Activated T-cell treated with anti-CD3 and anti-CD28 coated beads, Interleukin-2, amount 50 U/mL, for 24 hours (primary cell): ENCODE measurements around the gene DLG2.
"Not testable (repeated sequence)": the region's sequence is repeated elsewhere in the genome, so short reads cannot be mapped to it uniquely, and the experiment has no call there.

ENCODE experiments used
- DNase-seq: peaks from one replicate; pipeline ENCODE4 v3.0.0-alpha.2; 2020
- H3K27ac Mint-ChIP-seq: 2 replicates; pipeline ENCODE4 v1.8.0; 2020; ENCODE audit warnings: mild to moderate bottlenecking, mixed read lengths
- H3K27me3 Mint-ChIP-seq: 2 replicates; pipeline ENCODE4 v1.8.0; 2020; ENCODE audit warnings: mixed read lengths
- H3K36me3 Mint-ChIP-seq: 2 replicates; pipeline ENCODE4 v1.8.0; 2020; ENCODE audit warnings: low read depth, mixed read lengths
- H3K4me1 Mint-ChIP-seq: 2 replicates; pipeline ENCODE4 v1.8.0; 2020; ENCODE audit warnings: low read depth, mixed read lengths
- H3K4me3 Mint-ChIP-seq: 2 replicates; pipeline ENCODE4 v1.8.0; 2020; ENCODE audit warnings: mild to moderate bottlenecking, moderate library complexity, mixed read lengths
- H3K9me3 Mint-ChIP-seq: 2 replicates; pipeline ENCODE4 v1.8.0; 2020; ENCODE audit warnings: mixed read lengths

The DLG2 gene

GRCh38 chr11:85627332-85627997, at the start of gene DLG2:
Gene DLG2, minus strand, starts transcription at chr11:85627344.
- peaks cover 36% of the 10 kb centered on the region for H3K36me3 Mint-ChIP-seq
- DNase-seq = no peak
- H3K27me3 Mint-ChIP-seq = no peaks in the 10 kb centered on the region
- H3K4me3 Mint-ChIP-seq = peak within 1 kb of the TSS; percentile 89
- H3K27ac Mint-ChIP-seq = peak within 1 kb of the TSS; percentile 99
- H3K4me1 Mint-ChIP-seq = peaks cover 42% of the 10 kb centered on the region
- no peaks in the 10 kb centered on the region for H3K9me3 Mint-ChIP-seq

- Mint-ChIP-seq H3K27me3 (no peaks in the 10 kb centered on the region), H3K27ac (no peak overlapping the region), H3K9me3 (no peaks in the 10 kb centered on the region), H3K4me3 (no peak overlapping the region), H3K4me1 (peaks cover 8% of the 10 kb centered on the region), H3K36me3 (no peaks in the 10 kb centered on the region)
- no peak for DNase-seq
These were observed 46.2 kb upstream of the DLG2 start for GRCh38 chr11:85673393-85673792.

GRCh38 chr11:85672105-85672902, 45.2 kb upstream of the DLG2 start:
- Mint-ChIP-seq H3K27me3 (no peaks in the 10 kb centered on the region), H3K9me3 (no peaks in the 10 kb centered on the region), H3K27ac (no peak overlapping the region), H3K4me1 (peaks cover 8% of the 10 kb centered on the region), H3K4me3 (no peak overlapping the region), H3K36me3 (no peaks in the 10 kb centered on the region)
- no peak for DNase-seq

DNA sequence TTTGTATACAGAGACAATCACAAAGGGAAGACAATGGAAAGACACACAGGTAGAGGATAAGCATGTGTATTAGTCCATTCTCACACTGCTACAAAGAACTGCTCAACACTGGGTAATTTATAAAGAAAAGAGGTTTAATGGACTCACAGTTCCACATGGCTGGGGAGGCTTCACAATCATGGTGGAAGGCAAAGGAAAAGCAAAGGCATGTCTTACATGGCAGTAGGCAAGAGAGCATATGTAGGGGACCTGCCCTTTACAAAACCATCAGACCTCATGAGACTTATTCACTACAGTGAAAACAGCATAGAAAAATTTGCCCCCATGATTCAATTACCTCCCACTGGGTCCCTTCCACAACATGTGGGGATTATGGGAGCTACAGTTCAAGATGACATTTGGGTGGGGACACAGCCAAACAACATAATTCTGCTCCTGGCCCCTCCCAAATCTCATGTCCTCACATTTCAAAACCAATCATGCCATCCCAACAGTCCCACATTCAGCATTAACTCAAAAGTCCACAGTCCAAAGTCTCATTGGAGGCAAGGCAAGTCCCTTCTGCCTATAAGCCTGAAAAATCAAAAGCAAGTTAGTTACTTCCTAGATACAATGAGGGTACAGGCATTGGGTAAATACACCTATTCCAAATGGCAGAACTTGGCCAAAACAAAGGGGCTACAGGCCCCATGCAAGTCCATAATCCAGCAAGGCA, 44.0 kb upstream of the DLG2 start:
- not testable (repeated sequence) for H3K36me3 Mint-ChIP-seq, H3K27ac Mint-ChIP-seq, H3K27me3 Mint-ChIP-seq, DNase-seq, H3K4me1 Mint-ChIP-seq, H3K9me3 Mint-ChIP-seq, H3K4me3 Mint-ChIP-seq

- Mint-ChIP-seq H3K36me3 (peaks cover 15% of the 10 kb centered on the region), H3K4me1 (peaks cover 13% of the 10 kb centered on the region), H3K27ac (no peak overlapping the region), H3K9me3 (no peaks in the 10 kb centered on the region), H3K27me3 (no peaks in the 10 kb centered on the region), H3K4me3 (no peak overlapping the region)
- no peak for DNase-seq
These were observed 41.0 kb upstream of the DLG2 start for GRCh38 chr11:85668157-85668556.

DNA sequence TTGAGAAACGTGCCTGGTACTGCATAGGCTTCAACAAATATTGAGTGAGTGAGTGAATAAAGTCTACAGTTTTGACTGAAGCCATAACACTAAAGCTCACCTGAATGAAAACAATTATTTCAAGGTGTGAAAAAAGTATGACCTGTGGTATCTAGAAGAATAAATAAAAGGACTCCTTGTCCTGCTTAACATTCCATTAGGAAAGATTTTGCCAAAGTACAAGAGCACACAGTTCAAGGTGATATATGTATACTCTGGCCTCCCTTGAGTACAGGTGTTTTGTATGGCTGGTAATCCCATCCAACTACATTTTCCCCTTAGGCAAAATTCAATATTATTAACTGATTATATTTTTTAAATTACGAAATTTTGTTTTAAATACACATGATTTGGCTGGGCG, 39.5 kb upstream of the DLG2 start:
- H3K4me3 Mint-ChIP-seq = no peak overlapping the region

DNA sequence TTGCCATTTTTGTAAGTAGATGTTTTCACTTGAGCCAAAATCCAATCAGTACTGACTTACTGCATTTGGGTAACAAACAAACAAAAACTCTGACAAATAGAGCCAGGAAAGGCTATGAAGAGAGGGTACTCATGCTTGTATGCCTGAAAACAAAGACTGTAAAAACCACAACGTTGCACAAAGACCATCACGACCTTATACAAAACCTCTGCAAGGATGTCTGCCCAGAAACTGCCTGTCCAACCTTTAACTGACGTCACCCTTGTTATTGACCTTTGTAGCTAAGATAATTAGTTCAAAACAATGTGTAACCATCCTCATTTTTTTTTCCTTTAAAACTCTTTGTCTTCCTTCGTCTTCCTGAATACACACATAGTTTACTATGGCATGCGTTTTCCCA, 38.6 kb upstream of the DLG2 start:
- H3K27ac Mint-ChIP-seq = peak overlapping the region; percentile 98
- H3K36me3 Mint-ChIP-seq = peaks cover 38% of the 10 kb centered on the region
- DNase-seq = no peak
- peaks cover 21% of the 10 kb centered on the region for H3K4me1 Mint-ChIP-seq
- H3K4me3 Mint-ChIP-seq = peak overlapping the region; percentile 99
- no peaks in the 10 kb centered on the region for H3K9me3 Mint-ChIP-seq
- no peaks in the 10 kb centered on the region for H3K27me3 Mint-ChIP-seq

More for the DNA sequence above, 39.5 kb upstream of the DLG2 start:
- Mint-ChIP-seq H3K27ac (no peak overlapping the region), H3K9me3 (no peaks in the 10 kb centered on the region), H3K27me3 (no peaks in the 10 kb centered on the region), H3K36me3 (peaks cover 28% of the 10 kb centered on the region), H3K4me1 (peaks cover 12% of the 10 kb centered on the region)
- no peak for DNase-seq

DNA sequence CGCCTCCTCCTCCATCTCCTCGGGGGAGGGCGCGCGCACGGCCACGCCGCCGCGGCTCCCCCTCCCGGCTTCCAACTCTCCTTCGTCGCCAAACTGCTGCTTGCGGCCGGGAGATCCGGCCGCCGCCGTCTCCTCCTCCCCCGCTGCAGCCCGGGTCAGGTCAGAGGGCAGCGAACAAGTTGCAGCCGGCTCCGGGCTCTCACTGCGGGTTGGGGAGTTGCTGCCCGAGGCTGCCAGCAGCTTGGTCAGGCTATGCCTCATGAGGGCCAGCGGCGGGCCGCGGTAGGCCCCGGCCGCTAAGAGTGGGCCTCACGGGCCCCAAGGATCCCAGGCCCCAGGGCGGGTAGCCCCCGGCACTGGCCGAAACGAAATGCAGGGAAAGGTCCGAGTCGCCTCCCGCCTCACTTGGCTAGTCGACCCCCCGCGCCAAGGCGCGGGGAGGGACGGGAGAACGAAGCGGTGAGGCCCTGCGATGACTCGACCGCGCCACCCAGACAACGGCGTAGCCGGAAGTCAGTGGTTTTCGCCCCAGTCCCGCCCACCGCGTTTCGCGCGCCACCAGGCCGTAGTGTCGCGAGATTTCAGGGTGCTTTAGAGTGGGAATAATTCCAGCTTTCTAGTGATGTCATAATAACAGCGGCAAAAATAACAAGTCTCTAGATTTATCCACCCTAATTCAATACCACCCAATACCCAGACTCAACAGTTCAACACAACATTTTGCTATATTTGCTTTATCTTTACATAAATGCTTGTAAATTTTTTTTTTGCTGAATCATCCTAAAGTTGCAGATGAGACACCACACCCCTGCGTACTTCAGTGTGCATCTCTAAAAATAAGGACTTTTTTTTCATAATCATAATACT, 37.7 kb upstream of the DLG2 start, which contains the start of gene CREBZF:
CREBZF (minus strand) TSS at position 515 of the 867 bp plus-strand sequence; CDS start at position 261, 254 bp downstream.
- Mint-ChIP-seq H3K4me1 (peaks cover 30% of the 10 kb centered on the region), H3K27me3 (no peaks in the 10 kb centered on the region), H3K9me3 (no peaks in the 10 kb centered on the region), H3K27ac (peak within 1 kb of the TSS; percentile 98), H3K4me3 (peak within 1 kb of the TSS; percentile 99), H3K36me3 (peaks cover 47% of the 10 kb centered on the region)
- DNase-seq = peak; percentile 96

DNA sequence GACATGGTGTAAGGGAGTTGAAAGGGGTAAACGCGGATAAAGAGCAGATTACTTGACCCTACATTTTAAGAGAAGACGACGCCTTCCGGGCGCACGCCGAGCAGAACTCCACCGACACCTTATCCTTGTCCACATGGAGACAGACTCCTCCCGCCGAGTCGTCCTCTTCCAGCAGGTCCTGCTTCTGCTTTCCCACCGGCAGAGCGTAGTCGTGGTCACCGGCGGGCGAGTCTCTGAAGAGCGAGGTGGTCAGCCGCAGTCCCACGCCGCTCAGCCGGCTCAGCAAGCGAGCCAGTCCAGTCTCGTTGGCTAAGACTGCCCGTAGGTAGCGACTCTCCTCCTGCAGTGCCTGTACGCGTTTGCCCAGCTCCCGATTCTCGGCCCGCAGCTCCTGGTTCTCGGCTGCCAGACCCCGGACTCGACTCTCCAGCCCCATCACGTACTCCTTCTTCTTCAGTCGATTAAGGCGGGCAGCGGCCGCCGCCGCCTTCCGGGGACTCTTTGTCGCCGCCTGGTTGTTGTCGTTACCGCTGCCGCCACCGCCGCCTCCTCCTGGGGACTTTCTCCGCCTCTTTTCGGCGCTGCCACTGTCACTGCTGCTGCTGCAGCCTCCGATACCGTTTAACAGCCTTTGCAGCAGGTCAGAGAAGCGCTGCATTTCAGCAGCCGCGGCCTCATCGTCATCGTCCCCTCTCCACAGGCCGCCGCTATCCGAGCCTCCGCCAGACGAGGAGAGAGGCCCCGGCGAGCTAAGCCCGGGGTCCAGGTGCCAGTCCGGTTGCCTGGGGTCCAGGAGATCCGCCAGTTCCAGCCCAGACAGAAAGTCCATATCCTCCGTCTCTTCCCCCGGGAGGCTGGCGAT, 36.8 kb upstream of the DLG2 start:
- H3K36me3 Mint-ChIP-seq = peaks cover 56% of the 10 kb centered on the region
- peak; percentile 89 for DNase-seq
- H3K4me1 Mint-ChIP-seq = peaks cover 38% of the 10 kb centered on the region
- H3K4me3 Mint-ChIP-seq = peak overlapping the region; percentile 99
- H3K9me3 Mint-ChIP-seq = no peaks in the 10 kb centered on the region
- H3K27ac Mint-ChIP-seq = peak overlapping the region; percentile 98
- no peaks in the 10 kb centered on the region for H3K27me3 Mint-ChIP-seq

DNA sequence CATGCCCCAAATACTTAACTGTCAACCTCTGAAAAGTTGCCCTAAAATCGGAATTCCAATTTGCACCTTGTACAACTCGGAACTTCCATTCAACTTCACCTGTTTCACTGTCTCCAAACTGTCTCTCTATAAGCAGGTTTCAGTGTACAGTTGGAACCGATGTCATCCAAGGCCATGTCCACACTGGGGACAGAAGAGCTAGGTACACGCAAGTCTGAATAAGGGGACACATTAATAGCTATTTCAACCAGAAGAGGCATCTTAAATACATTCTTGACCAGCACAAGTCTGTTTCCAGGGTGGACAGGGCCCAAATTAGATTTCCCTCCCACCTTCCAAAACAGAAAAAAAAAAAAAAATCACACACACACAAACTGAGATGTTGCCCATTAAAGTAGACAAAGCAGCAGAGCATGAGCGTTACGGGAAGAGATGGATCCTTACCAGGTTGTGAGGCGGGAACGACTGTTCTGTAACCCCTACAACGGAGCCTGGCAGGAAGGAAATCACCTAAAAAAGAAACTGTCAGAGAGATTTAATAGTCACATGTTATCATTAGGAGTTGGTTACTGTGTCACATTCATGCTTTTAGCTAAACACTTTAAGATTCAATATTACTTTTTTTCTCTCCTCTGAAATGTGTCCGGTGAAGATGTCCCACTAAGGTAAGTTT, 36.1 kb upstream of the DLG2 start:
- Mint-ChIP-seq H3K4me1 (peaks cover 45% of the 10 kb centered on the region), H3K4me3 (peak overlapping the region; percentile 99), H3K9me3 (no peaks in the 10 kb centered on the region), H3K27ac (peak overlapping the region; percentile 98), H3K36me3 (peaks cover 63% of the 10 kb centered on the region), H3K27me3 (no peaks in the 10 kb centered on the region)
- no peak for DNase-seq

DNA sequence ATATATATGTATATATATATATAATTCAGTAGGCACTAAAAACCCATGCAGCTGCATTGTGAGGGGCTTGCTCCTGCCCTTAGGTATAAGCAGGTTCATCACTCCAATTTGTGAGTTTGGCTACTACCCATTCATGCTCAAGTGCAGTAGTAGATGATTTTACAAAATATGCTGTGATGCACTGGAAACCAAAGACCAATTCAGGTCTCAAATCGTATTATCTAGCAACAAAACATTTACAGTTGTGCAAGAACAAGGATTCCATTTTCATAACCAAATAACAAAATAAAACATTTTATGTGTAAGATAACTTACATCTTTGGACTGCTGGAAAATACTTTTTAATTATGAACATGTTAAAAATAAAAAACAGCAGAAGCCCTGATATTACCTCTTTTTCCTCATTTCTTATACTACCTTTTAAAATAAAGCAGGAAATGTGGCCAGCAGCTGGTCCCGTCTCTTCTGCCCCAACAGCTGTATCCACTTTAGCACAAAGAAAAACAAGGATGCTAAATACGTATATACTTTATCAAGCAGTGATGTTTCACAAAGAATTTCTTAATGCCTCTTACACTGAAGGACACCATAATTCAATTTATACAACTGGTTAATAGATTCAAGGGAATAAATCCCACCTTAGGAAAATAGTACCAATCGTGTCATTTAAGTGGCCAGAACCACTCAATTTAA, 35.0 kb upstream of the DLG2 start:
- Mint-ChIP-seq H3K4me1 (peaks cover 53% of the 10 kb centered on the region), H3K27ac (peak overlapping the region; percentile 55), H3K36me3 (peaks cover 74% of the 10 kb centered on the region)

GRCh38 chr11:85658180-85658579, 31.0 kb upstream of the DLG2 start:
- Mint-ChIP-seq H3K27me3 (no peaks in the 10 kb centered on the region), H3K9me3 (no peaks in the 10 kb centered on the region), H3K4me1 (peaks cover 63% of the 10 kb centered on the region), H3K27ac (peak overlapping the region; percentile 33), H3K36me3 (peaks cover 91% of the 10 kb centered on the region), H3K4me3 (no peak overlapping the region)
- DNase-seq = no peak

More for the DNA sequence above, 35.0 kb upstream of the DLG2 start:
- H3K9me3 Mint-ChIP-seq = no peaks in the 10 kb centered on the region
- peak overlapping the region; percentile 99 for H3K4me3 Mint-ChIP-seq
- no peak for DNase-seq
- no peaks in the 10 kb centered on the region for H3K27me3 Mint-ChIP-seq
